Epithelial cell of esophagus (primary cell): ENCODE data around the gene AIDA.
A peak's percentile ranks its signal among the peaks of the same experiment; 100 is the strongest.
"Not testable (repeated sequence)": the region's sequence is repeated elsewhere in the genome, so short reads cannot be mapped to it uniquely, and the experiment has no call there.

Experiments used
- DNase-seq: peaks from one replicate; pipeline ENCODE4 v3.0.0; 2010; ENCODE audit warnings: low read depth
- H3K4me3 ChIP-seq: 2 replicates; pipeline ENCODE4 v1.5.1; 2011; ENCODE audit warnings: mild to moderate bottlenecking, low read length, control low read depth
- CTCF ChIP-seq: IDR thresholded peaks from 2 replicates; pipeline ENCODE4 v1.5.1; 2011; ENCODE audit warnings: low read depth, mild to moderate bottlenecking, low read length, control low read depth, inconsistent platforms; ENCODE audit not compliant: insufficient read depth; ENCODE audit errors: missing control alignments

Gene AIDA

GRCh38 chr1:222750651-222751050 is 38.4 kb upstream of the AIDA start:
- TF ChIP-seq CTCF = no peak
- DNase-seq = no peak
- no peak overlapping the region for H3K4me3 ChIP-seq

- no peak for TF ChIP-seq CTCF
- DNase-seq = no peak
- H3K4me3 ChIP-seq = no peak overlapping the region
Observed at GRCh38 chr1:222749927-222750326, 37.6 kb upstream of the AIDA start.

GRCh38 chr1:222741630-222742457 is 29.6 kb upstream of the AIDA start:
- not testable (repeated sequence) for DNase-seq, H3K4me3 ChIP-seq

- no peak for DNase-seq
- TF ChIP-seq CTCF = no peak
- H3K4me3 ChIP-seq = no peak overlapping the region
Observed at GRCh38 chr1:222739929-222740328, 27.6 kb upstream of the AIDA start.

- TF ChIP-seq CTCF = no peak
- H3K4me3 ChIP-seq = no peak overlapping the region
- DNase-seq = no peak
Observed at GRCh38 chr1:222739465-222739864, 27.2 kb upstream of the AIDA start.

- H3K4me3 ChIP-seq = no peak within 1 kb of the TSS
- TF ChIP-seq CTCF = no peak
- peak; percentile 60 for DNase-seq
Observed at GRCh38 chr1:222736972-222737371, 24.7 kb upstream of the AIDA start, which contains the start of gene FAM177B. Gene FAM177B (plus strand): TSS chr1:222737202. CDS start chr1:222746546, 9,344 bp downstream.

GRCh38 chr1:222736470-222736869 is 24.2 kb upstream of the AIDA start:
- no peak for TF ChIP-seq CTCF
- H3K4me3 ChIP-seq = no peak overlapping the region
- DNase-seq = no peak
